GM18498 (cell line): ENCODE data around the gene CAPN10.
A peak's percentile ranks its signal among the peaks of the same experiment; 100 is the strongest.

Experiments
- ATAC-seq: cut with Tn5 transposase; IDR thresholded peaks from one replicate; pipeline ENCODE4 v1.9.1; 2021; ENCODE audit warnings: mild to moderate bottlenecking, moderate library complexity; ENCODE audit not compliant: unreplicated experiment

The CAPN10 gene

DNA sequence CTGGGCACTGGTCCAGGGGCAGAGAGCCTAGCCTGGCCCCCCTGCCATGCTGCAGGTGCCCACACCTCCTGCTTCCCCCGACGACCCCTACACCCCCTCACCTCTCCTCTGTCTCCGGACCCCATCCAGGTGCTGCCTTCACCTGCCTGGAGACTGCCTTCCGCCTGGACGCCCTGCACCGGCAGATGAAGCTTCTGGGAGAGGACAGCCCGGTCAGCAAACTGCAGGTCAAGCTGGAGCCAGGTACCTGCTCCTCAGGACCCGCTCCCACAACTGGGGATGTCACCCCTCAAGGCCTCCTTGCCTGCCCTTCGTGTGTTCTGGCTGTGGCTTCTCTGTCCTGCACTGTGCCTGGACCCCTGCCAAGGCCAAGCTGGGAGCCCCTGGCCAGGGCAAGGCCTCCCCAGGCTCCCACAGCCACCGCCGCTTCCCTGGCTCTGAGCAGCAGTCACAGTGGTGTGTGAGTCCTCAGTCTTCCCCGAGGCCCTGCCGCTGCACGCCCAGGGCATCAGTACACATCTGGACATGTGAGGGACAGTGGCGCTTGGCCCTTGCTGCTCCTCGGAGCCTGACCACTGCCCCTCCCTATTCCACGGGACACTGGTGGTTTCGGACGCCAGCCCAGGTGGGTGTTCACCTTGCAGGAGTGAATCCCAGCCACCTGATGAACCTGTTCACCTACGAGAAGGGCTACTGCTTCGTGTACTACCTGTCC, 12.0 kb upstream of the CAPN10 start:
- no peak for ATAC-seq

DNA sequence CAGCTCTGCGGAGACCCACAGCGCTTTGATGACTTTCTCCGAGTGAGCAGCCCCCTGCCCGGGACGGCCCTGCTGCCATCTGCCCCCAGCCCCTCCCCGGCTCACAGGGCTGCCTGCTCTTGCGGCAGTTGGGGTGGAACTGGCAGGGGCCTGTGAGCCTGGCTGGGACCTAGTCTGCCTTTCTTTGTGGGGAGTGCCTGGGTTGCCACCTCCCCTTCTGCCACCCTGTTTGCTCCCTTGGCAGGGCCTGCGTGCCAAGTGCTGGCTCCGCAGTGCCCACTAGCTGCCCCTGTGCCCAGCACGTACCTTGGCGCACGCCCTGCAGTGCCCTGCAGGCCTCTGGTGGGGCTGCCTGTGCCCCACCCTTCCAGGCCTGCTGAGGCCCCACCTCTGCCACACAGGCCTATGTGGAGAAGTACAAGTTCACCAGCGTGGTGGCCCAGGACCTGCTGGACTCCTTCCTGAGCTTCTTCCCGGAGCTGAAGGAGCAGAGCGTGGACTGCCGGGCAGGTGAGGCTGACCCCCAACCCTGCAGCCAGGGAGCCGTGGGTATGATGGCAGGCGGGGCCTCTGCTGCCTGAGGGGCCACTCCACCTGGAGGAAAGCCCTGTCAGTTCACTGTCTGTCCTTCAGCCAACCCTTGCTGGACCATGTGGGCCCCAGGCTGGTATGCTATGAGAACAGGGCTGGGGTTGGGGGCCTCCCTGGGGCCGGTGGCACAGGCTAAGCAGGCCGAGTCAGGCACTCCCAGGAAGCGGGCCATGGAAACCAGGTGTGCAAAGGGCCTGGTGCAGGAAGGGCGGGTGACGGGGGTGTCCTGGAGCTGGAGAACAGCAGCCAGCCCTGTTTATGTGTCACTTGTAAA, 11.2 kb upstream of the CAPN10 start:
- ATAC-seq: no peak

DNA sequence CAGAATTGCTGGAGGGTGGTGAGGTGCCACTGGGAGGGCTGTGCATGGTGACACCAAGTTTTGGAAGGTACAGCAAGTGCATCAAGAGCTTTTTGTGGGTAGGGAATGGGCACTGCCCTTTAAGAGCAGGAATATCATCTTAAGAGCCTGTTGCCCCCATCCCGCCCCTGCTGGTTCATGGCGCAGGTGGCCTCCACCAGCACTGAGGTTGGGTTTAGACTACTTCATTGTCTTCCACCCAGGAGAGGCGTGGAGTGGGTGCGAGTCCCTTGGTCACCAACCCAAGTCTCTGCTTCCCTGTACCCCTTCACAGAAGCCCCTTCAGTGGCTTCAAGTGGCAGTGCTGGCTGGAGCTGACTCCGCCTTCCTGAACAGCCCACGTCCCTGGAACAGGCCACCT, 10.5 kb upstream of the CAPN10 start:
- no peak for ATAC-seq

DNA sequence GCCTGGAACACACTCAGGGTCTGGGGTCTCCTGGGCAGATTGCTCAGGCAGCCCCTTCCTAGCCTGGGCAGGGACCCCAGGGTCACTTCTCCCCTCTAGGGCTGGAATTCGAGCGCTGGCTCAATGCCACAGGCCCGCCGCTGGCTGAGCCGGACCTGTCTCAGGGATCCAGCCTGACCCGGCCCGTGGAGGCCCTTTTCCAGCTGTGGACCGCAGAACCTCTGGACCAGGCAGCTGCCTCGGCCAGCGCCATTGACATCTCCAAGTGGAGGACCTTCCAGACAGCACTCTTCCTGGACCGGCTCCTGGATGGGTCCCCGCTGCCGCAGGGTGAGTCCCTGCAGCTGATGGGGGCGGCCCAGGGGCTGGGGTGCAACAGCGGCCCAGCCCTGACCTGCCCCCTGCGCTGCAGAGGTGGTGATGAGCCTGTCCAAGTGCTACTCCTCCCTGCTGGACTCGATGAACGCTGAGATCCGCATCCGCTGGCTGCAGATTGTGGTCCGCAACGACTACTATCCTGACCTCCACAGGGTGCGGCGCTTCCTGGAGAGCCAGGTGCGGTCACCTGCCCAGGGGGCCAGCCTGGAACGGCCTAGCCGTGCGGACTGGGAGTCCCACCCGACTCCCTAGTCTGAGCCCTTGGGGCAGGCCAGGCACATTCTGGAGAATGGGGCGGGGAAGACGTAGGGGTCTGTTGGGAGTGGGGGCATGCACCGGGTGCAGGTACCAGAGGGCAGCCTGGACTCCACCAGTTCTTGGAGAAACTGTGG, 9.9 kb upstream of the CAPN10 start:
- no peak for ATAC-seq

DNA sequence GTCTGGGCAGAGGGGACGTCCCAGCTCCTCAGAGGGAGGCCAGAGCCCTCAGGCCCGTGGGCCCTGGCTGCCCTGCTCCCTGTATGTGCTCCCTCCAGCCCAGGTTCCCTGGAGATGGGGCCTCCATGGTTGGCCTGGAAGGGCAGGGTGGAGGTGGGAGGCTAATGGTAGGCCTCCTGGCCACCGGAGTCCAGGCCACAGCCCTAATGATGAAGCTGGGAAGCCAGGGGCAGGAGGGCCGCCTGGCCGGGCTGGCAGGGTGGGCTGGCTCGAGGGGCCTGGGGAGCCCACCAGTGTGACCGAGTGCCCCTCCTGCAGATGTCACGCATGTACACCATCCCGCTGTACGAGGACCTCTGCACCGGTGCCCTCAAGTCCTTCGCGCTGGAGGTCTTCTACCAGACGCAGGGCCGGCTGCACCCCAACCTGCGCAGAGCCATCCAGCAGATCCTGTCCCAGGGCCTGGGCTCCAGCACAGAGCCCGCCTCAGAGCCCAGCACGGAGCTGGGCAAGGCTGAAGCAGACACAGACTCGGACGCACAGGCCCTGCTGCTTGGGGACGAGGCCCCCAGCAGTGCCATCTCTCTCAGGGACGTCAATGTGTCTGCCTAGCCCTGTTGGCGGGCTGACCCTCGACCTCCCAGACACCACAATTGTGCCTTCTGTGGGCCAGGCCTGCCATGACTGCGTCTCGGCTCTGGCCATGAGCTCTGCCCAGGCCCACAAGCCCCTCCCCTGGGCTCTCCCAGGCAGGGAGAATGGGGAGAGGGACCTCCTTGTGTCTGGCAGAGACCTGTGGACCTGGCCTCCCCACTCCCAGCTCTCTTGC, 9.0 kb upstream of the CAPN10 start:
- ATAC-seq: no peak

DNA sequence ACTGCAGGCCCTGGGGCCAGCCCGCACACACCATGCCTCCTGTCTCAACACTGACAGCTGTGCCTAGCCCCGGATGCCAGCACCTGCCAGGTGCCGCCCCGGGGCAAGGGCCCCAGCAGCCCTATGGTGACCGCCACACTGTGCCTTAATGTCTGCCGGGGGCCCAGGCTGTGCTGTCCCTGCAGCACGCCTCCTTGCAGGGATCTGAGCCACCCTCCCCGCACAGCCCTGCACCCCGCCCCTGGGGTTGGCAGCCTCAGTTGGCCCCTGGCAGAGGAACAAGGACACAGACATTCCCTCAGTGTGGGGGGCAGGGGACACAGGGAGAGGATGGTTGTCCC, 8.5 kb upstream of the CAPN10 start:
- ATAC-seq: no peak

DNA sequence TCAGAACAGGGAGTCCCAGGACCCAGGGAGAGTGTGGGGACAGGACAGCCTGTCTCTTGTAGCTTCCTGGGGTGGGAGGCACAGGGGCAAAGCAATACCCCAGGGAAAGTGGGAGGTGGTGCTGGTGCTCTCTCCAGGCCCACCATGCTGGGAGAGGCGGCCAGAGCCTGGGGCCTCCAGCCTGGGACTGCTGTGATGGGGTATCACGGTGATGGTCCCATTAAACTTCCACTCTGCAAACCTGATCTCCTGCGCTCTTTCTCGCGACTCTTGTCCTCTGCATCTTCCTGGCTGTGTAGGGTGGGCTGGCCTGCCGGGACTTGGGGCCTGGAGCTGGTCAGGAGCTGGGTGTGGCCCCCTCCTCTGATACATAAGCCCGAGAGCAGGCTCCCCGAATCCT, 8.0 kb upstream of the CAPN10 start:
- ATAC-seq: no peak

DNA sequence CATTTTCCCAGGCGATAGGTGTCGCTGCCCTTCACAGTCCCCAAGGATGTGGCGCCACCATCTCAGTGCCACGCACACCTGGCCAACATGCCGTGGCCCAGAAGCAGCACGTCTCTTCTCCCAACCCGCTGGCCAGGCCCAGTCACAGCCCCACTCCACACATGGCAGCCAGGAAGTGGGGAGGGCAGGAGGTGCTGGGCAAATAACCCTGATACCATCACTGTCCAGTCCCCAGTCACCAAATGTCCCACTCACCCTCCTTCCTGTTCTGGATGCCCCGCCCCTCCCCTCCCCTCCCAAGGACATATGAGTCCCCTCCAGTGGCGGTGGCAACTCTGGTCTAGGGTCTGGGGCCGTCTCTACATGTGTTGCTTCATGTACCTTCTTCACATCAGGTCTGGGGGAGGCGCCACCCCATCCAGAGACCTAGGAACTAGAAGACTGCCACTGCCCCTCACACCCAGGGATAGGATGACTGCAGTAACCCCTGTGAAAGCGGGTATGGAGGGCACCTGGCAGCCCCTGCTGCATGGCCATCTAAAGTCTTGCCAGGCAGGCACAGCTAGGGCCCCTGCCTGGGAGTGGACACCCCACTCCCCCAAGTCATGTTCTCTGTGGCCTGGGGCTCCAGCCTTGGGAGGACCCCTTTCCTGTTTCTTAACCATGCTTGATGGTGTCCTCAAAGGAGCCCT, 7.3 kb upstream of the CAPN10 start:
- ATAC-seq: no peak

DNA sequence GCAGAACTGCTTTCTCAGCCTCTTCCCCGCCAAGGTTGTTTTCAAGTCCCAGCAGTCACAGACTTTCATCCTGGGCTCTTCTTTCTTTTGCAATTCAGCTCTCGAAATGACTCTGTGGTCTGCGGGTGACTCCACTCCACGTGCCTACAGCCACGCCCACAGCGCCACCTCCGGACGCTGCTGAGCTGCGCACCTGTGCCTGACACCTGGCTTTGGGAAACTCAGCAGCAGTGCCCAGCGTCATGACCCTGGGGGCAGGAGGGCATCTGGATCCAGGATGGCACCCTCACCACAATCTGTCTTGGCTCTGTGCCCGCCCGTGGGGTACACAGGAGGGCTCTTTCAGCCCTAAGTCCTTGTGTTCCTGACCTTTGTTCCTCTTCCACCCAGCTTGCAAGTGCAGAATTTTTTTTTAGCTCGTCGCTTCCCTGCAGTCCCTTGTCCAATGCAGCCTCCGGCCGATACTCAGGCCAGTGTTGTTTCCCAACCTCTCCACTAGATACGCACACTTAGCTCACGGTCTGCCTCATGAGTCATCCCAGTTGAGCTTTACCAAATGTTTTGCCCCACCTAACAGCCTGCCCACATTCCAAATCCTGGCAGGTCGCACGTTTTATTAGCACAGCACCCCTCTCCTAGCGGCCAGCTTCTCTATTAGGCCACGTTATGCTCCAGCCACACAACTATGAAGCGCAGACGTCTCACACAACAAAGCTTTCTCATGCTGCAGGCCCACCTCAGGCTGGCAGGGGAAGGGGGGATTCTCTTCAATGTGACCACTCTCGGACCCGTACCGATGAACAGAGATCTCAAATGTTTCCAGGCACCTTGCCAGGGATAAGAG, 6.5 kb upstream of the CAPN10 start:
- ATAC-seq: no peak

DNA sequence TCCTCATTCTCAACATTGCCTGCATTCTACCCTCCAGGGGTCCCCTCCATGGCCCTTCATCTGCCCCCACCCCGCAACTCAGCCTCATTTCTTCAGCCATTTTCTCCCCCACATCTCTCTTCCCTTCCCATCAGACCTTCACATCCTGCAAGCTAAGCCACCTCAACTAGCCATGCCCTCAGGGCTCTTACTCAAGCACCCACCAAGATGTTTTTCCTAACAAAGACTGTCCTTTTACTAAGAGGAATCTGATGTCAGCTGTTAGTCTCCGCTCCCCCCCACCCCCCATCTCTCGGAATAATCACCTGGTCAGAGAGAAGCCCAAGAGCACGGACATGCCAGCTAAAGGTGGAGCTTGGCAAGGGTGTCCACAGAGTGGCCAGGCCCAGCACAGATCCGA, 4.7 kb upstream of the CAPN10 start:
- no peak for ATAC-seq

DNA sequence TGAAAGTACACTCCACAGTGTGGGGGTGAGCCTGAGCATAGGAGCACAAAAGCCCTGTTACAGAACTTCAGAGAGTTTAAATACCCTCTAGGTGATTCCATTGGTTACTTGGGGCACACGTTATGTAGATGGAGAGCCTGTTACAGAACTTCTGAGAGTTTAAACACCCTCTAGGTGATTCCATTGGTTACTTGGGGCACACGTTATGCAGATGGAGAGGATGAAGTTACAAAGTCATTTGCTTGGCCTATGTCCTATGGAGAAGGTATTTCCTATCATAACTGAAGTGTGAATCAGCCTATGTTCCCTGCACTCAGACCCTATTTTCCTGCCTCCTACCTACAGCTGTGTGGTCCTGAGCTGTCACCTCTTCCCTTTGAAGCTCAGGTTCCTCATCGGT, 3.8 kb upstream of the CAPN10 start:
- no peak for ATAC-seq

DNA sequence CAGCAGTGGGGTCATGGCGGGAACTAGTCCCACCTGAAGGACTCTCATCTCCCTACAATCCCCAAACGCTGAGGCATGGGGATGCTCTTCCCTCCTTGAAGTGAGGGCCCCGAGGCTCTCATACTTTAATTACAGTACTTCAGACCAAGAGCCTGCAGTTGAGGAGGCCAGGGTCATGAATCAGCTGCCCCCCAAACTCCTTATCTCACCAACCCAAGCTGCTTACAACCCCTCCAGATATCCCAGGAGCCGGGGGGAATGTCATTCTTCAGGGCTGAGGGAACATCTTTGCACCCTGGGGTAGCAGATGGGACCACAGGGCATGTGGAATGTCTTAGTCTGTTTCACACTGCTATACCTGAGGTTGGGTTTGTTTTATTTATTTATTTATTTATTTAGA, 2.8 kb upstream of the CAPN10 start:
- no peak for ATAC-seq

DNA sequence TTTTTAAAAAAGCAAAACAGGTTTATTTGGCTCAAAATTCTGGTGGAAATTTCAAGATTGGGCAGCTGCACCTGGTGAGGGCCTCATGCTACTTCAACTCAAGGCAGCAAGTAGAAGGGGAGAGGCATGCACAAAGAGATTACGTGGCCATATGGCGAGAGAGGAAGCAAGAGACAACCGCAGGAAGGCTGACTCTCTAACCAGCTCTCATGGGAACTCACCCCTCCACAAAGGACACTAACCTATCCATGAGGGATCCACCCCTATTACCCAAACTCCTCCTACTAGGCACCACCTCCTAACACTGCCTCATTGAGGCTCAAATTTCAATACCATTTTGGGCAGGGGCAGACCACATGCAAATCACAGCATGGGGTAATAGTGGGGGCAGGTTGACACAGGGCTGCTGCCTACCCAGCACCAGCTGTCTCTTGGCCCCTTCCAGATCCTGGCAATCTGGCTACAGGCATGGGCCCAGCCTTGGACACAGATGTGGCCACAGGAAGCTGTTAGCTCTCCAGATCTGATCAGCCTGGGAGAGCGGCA, 2.0 kb upstream of the CAPN10 start:
- ATAC-seq: peak; percentile 60

DNA sequence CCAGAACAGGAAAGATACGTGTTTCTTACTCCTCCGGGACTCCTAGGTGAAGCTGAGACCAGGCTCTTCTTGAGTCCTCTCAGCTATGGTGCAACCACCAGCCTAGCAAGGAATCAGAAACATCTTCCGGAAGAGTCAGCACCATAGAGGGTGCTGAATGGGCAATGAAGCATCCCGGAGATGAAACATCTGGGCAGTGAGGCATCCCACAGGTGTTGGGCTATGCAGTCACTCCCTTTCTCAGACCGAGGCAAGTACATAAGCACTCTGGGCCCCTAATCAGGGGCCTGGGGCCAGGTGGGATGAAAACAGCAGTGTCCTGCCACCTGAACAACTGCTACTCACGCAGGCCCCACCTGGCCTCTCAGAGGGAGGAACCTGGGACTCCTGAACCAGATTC, 1.4 kb upstream of the CAPN10 start:
- peak; percentile 16 for ATAC-seq

DNA sequence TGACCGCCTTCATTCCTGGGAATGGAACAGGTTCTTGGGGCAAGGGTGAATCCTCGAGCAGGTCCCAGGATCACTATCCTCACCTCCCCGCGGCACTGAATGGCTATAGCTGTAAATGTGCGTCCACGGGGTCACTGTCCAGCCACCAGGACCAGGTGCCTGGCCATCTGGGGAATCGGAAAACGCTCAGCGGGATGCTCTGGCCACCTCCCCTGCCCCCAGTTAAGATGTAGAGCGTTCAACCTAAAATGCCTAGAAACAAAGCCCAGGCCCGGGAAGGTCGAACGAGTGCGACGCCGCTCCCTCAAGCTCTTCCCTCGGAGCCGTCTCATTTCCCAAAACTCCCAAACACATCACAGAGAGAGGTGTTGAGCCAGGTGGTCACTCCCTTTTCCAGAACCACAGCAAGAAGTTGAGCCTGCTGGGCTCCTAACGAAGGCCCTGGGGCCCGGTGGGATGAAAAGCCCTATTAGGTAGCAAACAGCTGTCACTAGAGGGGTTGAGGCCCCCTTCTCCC, 795 bp upstream of the CAPN10 start:
- no peak for ATAC-seq

DNA sequence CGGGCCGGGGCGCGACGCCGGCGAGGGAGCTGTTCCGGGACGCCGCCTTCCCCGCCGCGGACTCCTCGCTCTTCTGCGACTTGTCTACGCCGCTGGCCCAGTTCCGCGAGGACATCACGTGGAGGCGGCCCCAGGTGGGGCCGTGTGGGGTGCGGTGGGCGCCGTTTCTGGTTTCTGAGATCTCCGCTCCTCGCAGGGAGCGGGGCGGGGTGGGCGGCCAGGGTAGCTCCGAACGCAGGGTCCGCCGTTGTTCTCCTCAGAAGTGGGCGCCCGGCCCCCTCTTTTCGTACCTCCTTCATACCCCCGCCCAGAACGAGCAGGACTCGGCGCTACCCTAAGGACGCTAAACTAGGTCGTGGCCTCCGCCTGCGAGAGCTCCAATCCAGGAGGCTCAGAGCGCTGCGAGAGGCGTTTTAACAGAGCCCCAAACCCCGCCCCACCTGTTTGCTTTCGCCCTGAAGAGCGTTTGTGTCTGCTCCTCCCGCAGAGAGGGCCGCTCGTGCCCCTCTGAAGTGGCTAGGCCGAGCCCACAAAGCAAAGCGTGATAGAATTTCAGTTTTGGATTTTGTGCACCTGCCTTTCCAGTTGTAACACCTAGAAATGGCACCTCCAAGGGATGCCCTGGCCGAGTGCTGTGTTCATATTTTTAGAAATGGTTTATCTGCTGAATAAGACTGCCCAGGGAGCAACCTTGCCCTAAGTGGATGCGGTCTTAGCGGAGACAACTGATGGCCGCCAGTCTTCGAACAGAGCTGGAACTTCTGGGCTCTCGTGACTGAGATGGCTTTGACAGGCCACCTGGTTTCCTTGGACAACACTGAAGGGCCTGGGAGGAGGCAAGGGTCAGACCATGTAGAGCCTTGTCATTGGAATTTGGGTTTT, 626 bp downstream of the CAPN10 start:
- ATAC-seq: peak; percentile 10

DNA sequence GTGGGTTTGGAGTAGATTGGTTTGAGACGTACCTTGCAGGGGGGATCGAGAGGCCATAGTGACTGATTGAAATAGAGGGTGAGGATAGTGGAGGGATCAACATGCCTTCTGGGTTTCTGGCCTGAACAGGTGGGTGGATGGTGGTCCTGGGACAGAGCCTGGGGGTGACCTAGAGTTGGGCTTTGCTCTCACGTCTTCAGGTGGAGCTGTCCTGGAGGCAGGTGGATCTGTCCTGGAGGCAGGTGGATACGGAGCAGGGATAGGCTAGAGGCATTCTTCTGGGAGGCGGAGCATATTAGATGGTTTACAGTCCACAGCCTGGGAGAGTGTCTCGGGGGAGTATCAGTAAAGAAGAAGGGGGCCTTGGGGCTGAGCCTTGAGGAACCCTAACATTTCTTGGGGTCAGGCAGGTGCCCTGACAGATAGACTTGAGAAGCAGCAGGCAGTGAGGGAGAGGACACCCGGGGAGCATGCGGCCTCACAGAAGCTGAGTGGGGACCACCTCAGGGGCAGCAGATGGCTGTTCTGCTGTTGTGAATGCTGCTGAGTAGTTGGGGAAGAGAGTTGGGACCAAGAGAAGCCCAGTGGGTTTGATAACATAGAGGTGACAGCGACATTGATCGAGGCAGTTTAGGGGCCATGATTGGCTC, 1.6 kb downstream of the CAPN10 start:
- no peak for ATAC-seq
